Activated T-cell treated with anti-CD3 and anti-CD28 coated beads, Interleukin-2, amount 50 U/mL, for 24 hours (primary cell): Measurements from ENCODE around the gene WSCD2.

Source experiments
- DNase-seq: peaks from one replicate; pipeline ENCODE4 v3.0.0-alpha.2; 2020
- H3K27ac Mint-ChIP-seq: 2 replicates; pipeline ENCODE4 v1.8.0; 2020; ENCODE audit warnings: mild to moderate bottlenecking, mixed read lengths
- H3K27me3 Mint-ChIP-seq: 2 replicates; pipeline ENCODE4 v1.8.0; 2020; ENCODE audit warnings: mixed read lengths
- H3K36me3 Mint-ChIP-seq: 2 replicates; pipeline ENCODE4 v1.8.0; 2020; ENCODE audit warnings: low read depth, mixed read lengths
- H3K4me1 Mint-ChIP-seq: 2 replicates; pipeline ENCODE4 v1.8.0; 2020; ENCODE audit warnings: low read depth, mixed read lengths
- H3K4me3 Mint-ChIP-seq: 2 replicates; pipeline ENCODE4 v1.8.0; 2020; ENCODE audit warnings: mild to moderate bottlenecking, moderate library complexity, mixed read lengths
- H3K9me3 Mint-ChIP-seq: 2 replicates; pipeline ENCODE4 v1.8.0; 2020; ENCODE audit warnings: mixed read lengths

Gene WSCD2

GRCh38 chr12:108241986-108242703 is 113.1 kb downstream of the WSCD2 start:
- no peaks in the 10 kb centered on the region for H3K4me1 Mint-ChIP-seq
- no peaks in the 10 kb centered on the region for H3K9me3 Mint-ChIP-seq
- no peaks in the 10 kb centered on the region for H3K36me3 Mint-ChIP-seq
- no peak for DNase-seq
- peaks cover 20% of the 10 kb centered on the region for H3K27me3 Mint-ChIP-seq
- no peak overlapping the region for H3K27ac Mint-ChIP-seq
- H3K4me3 Mint-ChIP-seq = no peak overlapping the region

DNA sequence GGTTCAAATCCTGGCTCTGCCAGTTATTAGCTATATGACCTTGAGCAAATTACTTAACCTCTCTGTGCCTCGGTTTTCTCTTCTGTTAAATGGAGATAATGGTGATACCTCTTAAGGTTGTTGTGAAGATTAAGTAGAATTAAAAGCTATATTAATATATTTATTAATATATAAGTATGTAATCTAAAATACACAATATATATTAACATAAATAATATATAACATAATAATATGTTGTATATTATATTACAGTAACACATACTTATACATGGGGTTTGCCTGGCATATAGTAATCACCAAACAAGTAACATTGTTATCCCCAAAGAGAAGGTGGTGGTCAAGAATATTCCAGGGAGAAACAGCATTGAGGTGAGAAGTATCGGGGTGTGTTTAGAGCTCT is 118.0 kb downstream of the WSCD2 start:
- H3K4me3 Mint-ChIP-seq = no peak overlapping the region
- no peaks in the 10 kb centered on the region for H3K9me3 Mint-ChIP-seq
- peaks cover 24% of the 10 kb centered on the region for H3K27me3 Mint-ChIP-seq
- H3K27ac Mint-ChIP-seq = no peak overlapping the region
- no peaks in the 10 kb centered on the region for H3K36me3 Mint-ChIP-seq
- no peaks in the 10 kb centered on the region for H3K4me1 Mint-ChIP-seq
- DNase-seq = no peak

DNA sequence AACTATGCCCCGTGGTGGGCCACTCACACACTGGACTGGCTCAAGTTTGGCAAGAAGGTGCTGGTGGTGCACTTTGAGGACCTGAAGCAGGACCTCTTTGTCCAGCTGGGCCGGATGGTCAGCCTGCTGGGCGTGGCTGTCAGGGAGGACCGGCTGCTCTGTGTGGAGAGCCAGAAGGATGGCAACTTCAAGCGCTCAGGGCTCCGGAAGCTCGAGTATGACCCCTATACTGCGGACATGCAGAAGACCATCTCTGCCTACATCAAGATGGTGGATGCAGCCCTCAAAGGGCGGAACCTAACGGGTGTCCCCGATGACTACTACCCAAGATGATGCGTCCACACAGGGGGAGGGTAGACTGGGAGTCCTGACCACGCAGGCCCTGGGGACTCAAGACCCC is 118.9 kb downstream of the WSCD2 start:
- H3K4me3 Mint-ChIP-seq = no peak overlapping the region
- DNase-seq = no peak
- no peaks in the 10 kb centered on the region for H3K4me1 Mint-ChIP-seq
- no peaks in the 10 kb centered on the region for H3K36me3 Mint-ChIP-seq
- H3K27me3 Mint-ChIP-seq = peaks cover 27% of the 10 kb centered on the region
- no peak overlapping the region for H3K27ac Mint-ChIP-seq
- no peaks in the 10 kb centered on the region for H3K9me3 Mint-ChIP-seq

GRCh38 chr12:108252523-108252922 is 123.4 kb downstream of the WSCD2 start:
- Mint-ChIP-seq H3K9me3 (no peaks in the 10 kb centered on the region), H3K36me3 (no peaks in the 10 kb centered on the region), H3K4me1 (no peaks in the 10 kb centered on the region), H3K4me3 (no peak overlapping the region), H3K27me3 (peaks cover 27% of the 10 kb centered on the region), H3K27ac (no peak overlapping the region)
- DNase-seq = no peak

DNA sequence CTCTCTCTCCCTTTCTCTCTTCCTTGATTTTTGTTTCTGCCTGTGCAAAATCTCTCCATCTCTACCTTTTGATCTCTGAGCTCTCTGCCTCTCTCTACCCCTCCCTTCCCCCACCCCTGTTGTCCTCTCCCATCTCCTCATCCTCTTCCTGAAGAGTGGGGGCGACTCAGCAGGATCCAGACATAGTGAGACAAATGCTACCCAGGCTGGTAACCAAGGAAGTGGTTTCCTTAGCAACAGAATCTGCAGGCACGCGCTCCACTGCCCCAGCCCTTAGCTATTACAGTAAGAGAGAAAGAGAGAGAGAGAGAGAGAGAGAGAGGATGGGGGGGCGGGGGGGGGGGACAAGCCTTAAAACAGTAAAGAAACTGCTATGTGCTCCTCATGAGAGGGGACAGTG is 124.5 kb downstream of the WSCD2 start:
- Mint-ChIP-seq H3K9me3 (no peaks in the 10 kb centered on the region), H3K4me1 (no peaks in the 10 kb centered on the region), H3K36me3 (no peaks in the 10 kb centered on the region), H3K27me3 (peaks cover 25% of the 10 kb centered on the region), H3K27ac (no peak overlapping the region), H3K4me3 (no peak overlapping the region)
- no peak for DNase-seq

GRCh38 chr12:108254030-108254429 is 124.9 kb downstream of the WSCD2 start:
- Mint-ChIP-seq H3K9me3 (no peaks in the 10 kb centered on the region), H3K27me3 (peaks cover 20% of the 10 kb centered on the region), H3K27ac (no peak overlapping the region), H3K4me3 (no peak overlapping the region), H3K4me1 (no peaks in the 10 kb centered on the region), H3K36me3 (no peaks in the 10 kb centered on the region)
- DNase-seq = no peak

- Mint-ChIP-seq H3K4me3 (no peak overlapping the region), H3K27me3 (peaks cover 14% of the 10 kb centered on the region), H3K36me3 (no peaks in the 10 kb centered on the region), H3K4me1 (no peaks in the 10 kb centered on the region), H3K9me3 (peaks cover 2% of the 10 kb centered on the region), H3K27ac (no peak overlapping the region)
- no peak for DNase-seq
Observed at GRCh38 chr12:108254517-108255251, 125.6 kb downstream of the WSCD2 start.

DNA sequence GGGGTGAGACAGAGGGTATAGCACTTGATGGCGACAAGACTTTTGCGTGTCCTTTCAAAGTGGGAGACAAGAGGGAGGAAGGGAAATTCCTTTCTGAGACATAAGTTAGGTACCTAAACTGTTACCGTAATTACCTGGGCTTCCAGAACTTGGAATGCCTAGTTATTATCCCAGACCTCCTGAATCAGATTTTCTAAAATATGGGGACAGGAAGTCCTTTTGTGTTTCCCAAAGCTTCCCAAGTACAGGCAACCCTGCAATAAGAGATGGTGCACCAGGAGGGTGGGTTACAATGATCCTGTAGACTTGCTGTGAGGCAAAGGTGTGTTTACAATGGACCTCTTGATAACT is 126.1 kb downstream of the WSCD2 start:
- Mint-ChIP-seq H3K9me3 (peaks cover 7% of the 10 kb centered on the region), H3K4me1 (no peaks in the 10 kb centered on the region), H3K27ac (no peak overlapping the region), H3K4me3 (no peak overlapping the region), H3K36me3 (no peaks in the 10 kb centered on the region), H3K27me3 (peaks cover 14% of the 10 kb centered on the region)
- DNase-seq = no peak

GRCh38 chr12:108257004-108257403 is 127.9 kb downstream of the WSCD2 start:
- no peaks in the 10 kb centered on the region for H3K36me3 Mint-ChIP-seq
- no peak overlapping the region for H3K4me3 Mint-ChIP-seq
- H3K4me1 Mint-ChIP-seq = no peaks in the 10 kb centered on the region
- no peak for DNase-seq
- peaks cover 5% of the 10 kb centered on the region for H3K27me3 Mint-ChIP-seq
- H3K27ac Mint-ChIP-seq = no peak overlapping the region
- peaks cover 21% of the 10 kb centered on the region for H3K9me3 Mint-ChIP-seq

- Mint-ChIP-seq H3K27me3 (no peaks in the 10 kb centered on the region), H3K9me3 (peaks cover 21% of the 10 kb centered on the region), H3K4me3 (no peak overlapping the region), H3K4me1 (no peaks in the 10 kb centered on the region), H3K27ac (no peak overlapping the region), H3K36me3 (no peaks in the 10 kb centered on the region)
- no peak for DNase-seq
Observed at GRCh38 chr12:108257610-108258106, 128.6 kb downstream of the WSCD2 start.

- H3K4me3 Mint-ChIP-seq = no peak overlapping the region
- peaks cover 21% of the 10 kb centered on the region for H3K9me3 Mint-ChIP-seq
- no peak for DNase-seq
- peaks cover 3% of the 10 kb centered on the region for H3K27me3 Mint-ChIP-seq
- no peak overlapping the region for H3K27ac Mint-ChIP-seq
- no peaks in the 10 kb centered on the region for H3K4me1 Mint-ChIP-seq
- no peaks in the 10 kb centered on the region for H3K36me3 Mint-ChIP-seq
Observed at GRCh38 chr12:108260039-108260438, 131.0 kb downstream of the WSCD2 start.

DNA sequence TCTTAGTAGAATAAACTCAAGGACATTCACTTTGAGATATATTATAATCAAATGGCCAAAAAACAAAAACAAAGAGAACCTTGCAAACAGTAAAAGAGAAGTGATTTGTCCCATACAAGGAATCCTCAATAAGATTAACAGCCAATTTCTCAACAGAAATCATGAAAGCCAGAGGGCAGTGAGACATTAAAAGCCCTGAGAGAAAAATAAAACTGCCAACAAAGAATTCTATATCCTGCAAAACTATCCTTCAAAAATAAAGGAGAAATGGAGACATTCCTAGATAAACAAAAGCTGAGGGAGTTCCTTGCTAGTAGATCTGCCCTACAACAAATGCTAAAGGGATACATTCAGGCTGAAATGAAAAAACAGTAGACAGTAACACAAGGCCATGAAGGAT is 131.9 kb downstream of the WSCD2 start:
- no peak for DNase-seq
- no peaks in the 10 kb centered on the region for H3K36me3 Mint-ChIP-seq
- no peak overlapping the region for H3K4me3 Mint-ChIP-seq
- H3K9me3 Mint-ChIP-seq = peaks cover 21% of the 10 kb centered on the region
- H3K4me1 Mint-ChIP-seq = no peaks in the 10 kb centered on the region
- no peak overlapping the region for H3K27ac Mint-ChIP-seq
- peaks cover 3% of the 10 kb centered on the region for H3K27me3 Mint-ChIP-seq

DNA sequence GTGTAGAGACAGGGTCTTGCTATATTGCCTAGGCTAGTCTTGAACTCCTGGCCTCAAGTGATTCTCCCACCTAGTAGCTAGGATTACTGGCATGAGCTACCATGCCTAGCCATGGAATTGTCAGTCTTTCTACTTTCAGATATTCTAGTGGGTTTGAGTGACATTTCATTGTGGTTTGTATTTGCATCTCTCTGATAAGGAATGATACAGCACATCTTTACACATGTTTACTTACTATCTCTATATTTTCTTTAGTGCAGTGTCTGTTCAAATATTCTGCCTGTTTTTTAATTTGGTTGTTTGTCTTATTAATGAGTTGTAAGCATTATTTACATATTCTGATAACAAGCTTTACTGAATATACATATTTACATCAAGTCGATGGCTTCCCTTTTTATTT is 136.4 kb downstream of the WSCD2 start:
- no peak overlapping the region for H3K27ac Mint-ChIP-seq
- no peaks in the 10 kb centered on the region for H3K36me3 Mint-ChIP-seq
- no peaks in the 10 kb centered on the region for H3K4me1 Mint-ChIP-seq
- H3K27me3 Mint-ChIP-seq = peaks cover 26% of the 10 kb centered on the region
- DNase-seq = no peak
- H3K4me3 Mint-ChIP-seq = no peak overlapping the region
- H3K9me3 Mint-ChIP-seq = peaks cover 13% of the 10 kb centered on the region

- no peak for DNase-seq
- Mint-ChIP-seq H3K9me3 (peaks cover 8% of the 10 kb centered on the region), H3K4me3 (no peak overlapping the region), H3K27me3 (peaks cover 26% of the 10 kb centered on the region), H3K4me1 (no peaks in the 10 kb centered on the region), H3K27ac (no peak overlapping the region), H3K36me3 (no peaks in the 10 kb centered on the region)
Observed at GRCh38 chr12:108266131-108266530, 137.0 kb downstream of the WSCD2 start.

DNA sequence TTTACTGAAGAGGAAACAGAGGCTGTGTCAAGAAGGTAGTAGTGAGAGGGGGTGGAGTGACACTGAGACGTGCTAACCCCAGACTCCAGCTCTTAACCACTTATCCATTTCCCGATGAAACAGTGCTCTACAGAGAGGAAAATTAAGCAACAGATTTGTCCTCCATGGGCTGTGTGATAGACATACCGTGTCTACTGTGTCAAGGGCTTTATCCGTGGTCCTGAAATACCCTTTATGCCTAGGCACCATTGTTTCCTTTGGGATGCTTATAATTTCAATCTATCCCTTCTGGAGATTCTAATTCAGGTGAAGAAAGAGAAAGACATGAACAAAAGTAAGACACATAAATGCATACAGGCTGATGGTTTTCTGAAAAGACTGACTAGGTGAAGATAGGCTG is 138.4 kb downstream of the WSCD2 start:
- no peak overlapping the region for H3K27ac Mint-ChIP-seq
- no peaks in the 10 kb centered on the region for H3K4me1 Mint-ChIP-seq
- DNase-seq = no peak
- H3K4me3 Mint-ChIP-seq = no peak overlapping the region
- no peaks in the 10 kb centered on the region for H3K36me3 Mint-ChIP-seq
- no peaks in the 10 kb centered on the region for H3K9me3 Mint-ChIP-seq
- H3K27me3 Mint-ChIP-seq = peaks cover 26% of the 10 kb centered on the region
